Right lobe of liver (tissue), 6 donors: ENCODE results near the gene ARL6IP4. TPM values are rescaled to one million over a fixed set of nuclear protein-coding genes. Genes with fewer than 3 reads are reported as not detected.

Experiments used
- ATAC-seq, 4 donors: fragments of 200-7000 bp; cut with Tn5 transposase; one replicate each; pipeline ENCODE4 v1.9.1; 2020; ENCODE audit warnings: mild to moderate bottlenecking in 4 of 4, moderate library complexity in 4 of 4
- DNase-seq, 3 donors: peaks; one replicate each; pipeline ENCODE4 v3.0.0-alpha.2; 2020
- H3K27ac ChIP-seq, 3 donors: fragments of 200-600 bp; one replicate each; pipeline ENCODE4 v1.8.0; 2022
- H3K27me3 ChIP-seq, 2 donors: fragments of 200-600 bp; one replicate each; pipeline ENCODE4 v1.8.0; 2022
- H3K36me3 ChIP-seq, 4 donors: fragments of 200-600 bp; sonication (generic) in 1 of 4; one replicate each; pipeline versions ENCODE4 v1.5.1 to v1.8.0; 2017 to 2022; ENCODE audit warnings: control low read depth in 1 of 4
- H3K4me1 ChIP-seq, 4 donors: fragments of 200-600 bp; sonication (generic) in 1 of 4; one replicate each; pipeline versions ENCODE4 v1.5.1 to v1.8.0; 2017 to 2022; ENCODE audit warnings: control low read depth in 1 of 4
- H3K4me3 ChIP-seq, 3 donors: fragments of 200-600 bp; one replicate each; pipeline ENCODE4 v1.8.0; 2022
- H3K9me3 ChIP-seq, 4 donors: fragments of 200-600 bp; sonication (generic) in 1 of 4; one replicate each; pipeline versions ENCODE4 v1.5.1 to v1.8.0; 2017 to 2022; ENCODE audit warnings: control low read depth in 1 of 4
- CTCF ChIP-seq, 4 donors: fragments of 200-600 bp in 3 of 4; fragments of 450-650 bp in 1 of 4; IDR thresholded peaks; one replicate each; pipeline versions ENCODE4 v1.5.1 to v1.8.0; 2016 to 2022; ENCODE audit warnings: antibody characterized with exemption in 4 of 4, mild to moderate bottlenecking in 2 of 4
- POLR2A ChIP-seq: fragments of 450-650 bp; IDR thresholded peaks from one replicate; pipeline ENCODE4 v1.6.1; 2017; ENCODE audit warnings: antibody characterized with exemption, mild to moderate bottlenecking
- WGBS: methylation state at CpG from one replicate; pipeline ENCODE4 v1.1.6; 2018; ENCODE audit warnings: low coverage, low lambda C conversion rate; ENCODE audit not compliant: insufficient coverage; ENCODE audit errors: missing lambda C conversion rate; 5-methylcytosine and 5-hydroxymethylcytosine counted together
- intact Hi-C, 2 donors: fragments of 100-400 bp; cut with DNase I; formaldehyde crosslinking; loops; one replicate each; pipeline versions ENCODE4 v1.11.2 to v1.14.1; 2022
- total RNA-seq, 6 experiments: library from RNA; depleted of rRNA in 2 of 6; stranded (reverse); fragments of >200 nt in 2 of 6; fragmentation: NEBNext Ultra II Directional in 3 of 6; extraction: Animal tissue kit (Norgen Biotek cat#: 25700) in 3 of 6; gene quantifications; one replicate each; pipeline versions ENCODE4 v1.1.0 to v1.2.4, GENCODE V29; 2016 to 2023
- donor health status: DM: no; HTN: yes; CAD: no.
- donor health status: DM: no; HTN: no; CAD: no.
- donor health status: DM: no; HTN: no; CAD: no.
- donor health status: DM: no; HTN: yes; CAD: no.
- donor health status: DM: no; HTN: yes; CAD: no.

The ARL6IP4 gene
- total RNA-seq, 6 experiments from 2014 or later = 84.7 to 146 (median 110) TPM

GRCh38 chr12:122955156-122955555, 25.3 kb upstream of the ARL6IP4 start:
- TF ChIP-seq CTCF (IDR thresholded peaks at IDR 0.05) = no peak
- no peak for TF ChIP-seq POLR2A
- Histone ChIP-seq H3K27me3 (no peaks in the 10 kb centered on the region), H3K9me3 (no peaks in the 10 kb centered on the region), H3K4me3 (no peak overlapping the region), H3K27ac (no peak overlapping the region), H3K36me3 (no peaks in the 10 kb centered on the region), H3K4me1 (no peaks in the 10 kb centered on the region)
- intact Hi-C loops = loop anchor here in 1 of 2 donors (10.0 kb wide), 1 partner anchor 160 kb away; no protein-coding TSS in a partner anchor
- no peak for DNase-seq
- WGBS = 88% methylated on average over 1 of the region's 8 CpGs
- ATAC-seq = no peak

DNA sequence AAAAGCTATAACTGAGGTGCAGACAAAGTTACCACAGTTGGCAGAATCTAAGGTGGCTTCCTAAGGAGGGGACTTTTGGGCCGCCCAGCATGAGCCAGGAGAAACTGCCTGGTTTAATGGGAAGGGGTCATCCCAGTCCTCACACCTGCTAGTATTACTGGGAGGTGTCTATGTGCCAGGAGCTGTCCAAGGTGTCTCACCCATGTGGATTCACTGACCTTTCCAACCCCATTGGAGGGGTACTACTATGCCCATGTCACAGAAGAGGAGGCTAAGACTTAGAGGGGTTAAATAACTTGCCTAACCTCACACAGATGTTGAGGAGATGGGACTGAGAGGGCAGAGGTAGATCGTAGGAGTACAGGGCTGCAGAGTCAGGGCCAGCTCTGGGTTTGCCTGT, 24.4 kb upstream of the ARL6IP4 start:
- no peaks in the 10 kb centered on the region for H3K9me3 ChIP-seq
- DNase-seq (no peak), ATAC-seq (no peak)
- 50% methylated on average over 1 of the region's 2 CpGs for WGBS
- H3K27ac ChIP-seq = no peak overlapping the region
- no peak overlapping the region for H3K4me3 ChIP-seq
- intact Hi-C loops = loop anchor here in 1 of 2 donors (10.0 kb wide), 1 partner anchor 161 kb away; no protein-coding TSS in a partner anchor
- H3K4me1 ChIP-seq = no peaks in the 10 kb centered on the region
- TF ChIP-seq CTCF (IDR thresholded peaks at IDR 0.05) (no peak), POLR2A (no peak)
- no peaks in the 10 kb centered on the region for H3K36me3 ChIP-seq
- no peaks in the 10 kb centered on the region for H3K27me3 ChIP-seq

- WGBS = 91% methylated on average over 4 of the region's 5 CpGs
- ATAC-seq (no peak), DNase-seq (no peak)
- no peaks in the 10 kb centered on the region for H3K36me3 ChIP-seq
- H3K27me3 ChIP-seq = no peaks in the 10 kb centered on the region
- H3K27ac ChIP-seq = no peak overlapping the region
- H3K4me3 ChIP-seq = no peak overlapping the region
- no peaks in the 10 kb centered on the region for H3K9me3 ChIP-seq
- H3K4me1 ChIP-seq = no peaks in the 10 kb centered on the region
- intact Hi-C loops = loop anchor here in 1 of 2 donors (10.0 kb wide), 1 partner anchor 164 kb away; no protein-coding TSS in a partner anchor
- no peak for TF ChIP-seq CTCF (IDR thresholded peaks at IDR 0.05)
- no peak for TF ChIP-seq POLR2A
Measured at GRCh38 chr12:122958198-122958888, 22.1 kb upstream of the ARL6IP4 start.

- intact Hi-C loops = loop anchor here in 1 of 2 donors (10.0 kb wide), 1 partner anchor 165 kb away; no protein-coding TSS in a partner anchor
- no peaks in the 10 kb centered on the region for H3K4me1 ChIP-seq
- TF ChIP-seq POLR2A (no peak), CTCF (IDR thresholded peaks at IDR 0.05) (no peak)
- peak in 1 of 4 donors; percentile 7 for ATAC-seq
- WGBS = 84% methylated on average over 4 of the region's 35 CpGs
- no peaks in the 10 kb centered on the region for H3K9me3 ChIP-seq
- H3K27me3 ChIP-seq = no peaks in the 10 kb centered on the region
- DNase-seq = no peak
- no peak overlapping the region for H3K27ac ChIP-seq
- no peaks in the 10 kb centered on the region for H3K36me3 ChIP-seq
- H3K4me3 ChIP-seq = no peak overlapping the region
Measured at GRCh38 chr12:122959566-122960192, 20.8 kb upstream of the ARL6IP4 start.
